ENCODE results near the gene LCE6A.

DNA sequence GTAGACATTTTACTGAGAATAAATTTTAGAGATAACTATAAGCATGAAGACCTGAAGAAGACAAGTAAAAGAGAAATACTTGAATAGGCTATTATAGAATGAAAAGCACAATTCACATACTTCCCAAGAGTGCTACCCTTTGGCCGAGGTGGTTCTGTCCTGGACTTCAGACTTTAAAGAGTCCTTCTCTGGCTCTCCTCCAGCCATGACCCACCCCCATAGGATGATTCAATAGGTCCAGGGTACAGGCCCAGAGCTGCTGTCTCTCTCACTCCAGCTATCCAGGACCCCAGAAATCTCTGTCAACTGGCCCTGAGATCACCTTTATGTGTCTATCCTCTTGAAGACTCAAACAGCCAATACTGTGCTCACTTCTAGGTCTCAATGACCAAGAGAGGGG lies 34.2 kb downstream of the LCE6A start:
- no peak for TF ChIP-seq ZNF696 (CRISPR knock-in tag; conservative IDR thresholded peaks at IDR 0.05)
- TF ChIP-seq, protein P1, sequence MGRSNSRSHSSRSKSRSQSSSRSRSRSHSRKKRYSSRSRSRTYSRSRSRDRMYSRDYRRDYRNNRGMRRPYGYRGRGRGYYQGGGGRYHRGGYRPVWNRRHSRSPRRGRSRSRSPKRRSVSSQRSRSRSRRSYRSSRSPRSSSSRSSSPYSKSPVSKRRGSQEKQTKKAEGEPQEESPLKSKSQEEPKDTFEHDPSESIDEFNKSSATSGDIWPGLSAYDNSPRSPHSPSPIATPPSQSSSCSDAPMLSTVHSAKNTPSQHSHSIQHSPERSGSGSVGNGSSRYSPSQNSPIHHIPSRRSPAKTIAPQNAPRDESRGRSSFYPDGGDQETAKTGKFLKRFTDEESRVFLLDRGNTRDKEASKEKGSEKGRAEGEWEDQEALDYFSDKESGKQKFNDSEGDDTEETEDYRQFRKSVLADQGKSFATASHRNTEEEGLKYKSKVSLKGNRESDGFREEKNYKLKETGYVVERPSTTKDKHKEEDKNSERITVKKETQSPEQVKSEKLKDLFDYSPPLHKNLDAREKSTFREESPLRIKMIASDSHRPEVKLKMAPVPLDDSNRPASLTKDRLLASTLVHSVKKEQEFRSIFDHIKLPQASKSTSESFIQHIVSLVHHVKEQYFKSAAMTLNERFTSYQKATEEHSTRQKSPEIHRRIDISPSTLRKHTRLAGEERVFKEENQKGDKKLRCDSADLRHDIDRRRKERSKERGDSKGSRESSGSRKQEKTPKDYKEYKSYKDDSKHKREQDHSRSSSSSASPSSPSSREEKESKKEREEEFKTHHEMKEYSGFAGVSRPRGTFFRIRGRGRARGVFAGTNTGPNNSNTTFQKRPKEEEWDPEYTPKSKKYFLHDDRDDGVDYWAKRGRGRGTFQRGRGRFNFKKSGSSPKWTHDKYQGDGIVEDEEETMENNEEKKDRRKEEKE (IDR thresholded peaks at IDR 0.05; ENCODE audit: borderline replicate concordance in 1 of 2, control insufficient read depth in 1 of 2, low read depth in 2 of 2, low read length in 1 of 2): no peak
- TF ChIP-seq, protein P2, sequence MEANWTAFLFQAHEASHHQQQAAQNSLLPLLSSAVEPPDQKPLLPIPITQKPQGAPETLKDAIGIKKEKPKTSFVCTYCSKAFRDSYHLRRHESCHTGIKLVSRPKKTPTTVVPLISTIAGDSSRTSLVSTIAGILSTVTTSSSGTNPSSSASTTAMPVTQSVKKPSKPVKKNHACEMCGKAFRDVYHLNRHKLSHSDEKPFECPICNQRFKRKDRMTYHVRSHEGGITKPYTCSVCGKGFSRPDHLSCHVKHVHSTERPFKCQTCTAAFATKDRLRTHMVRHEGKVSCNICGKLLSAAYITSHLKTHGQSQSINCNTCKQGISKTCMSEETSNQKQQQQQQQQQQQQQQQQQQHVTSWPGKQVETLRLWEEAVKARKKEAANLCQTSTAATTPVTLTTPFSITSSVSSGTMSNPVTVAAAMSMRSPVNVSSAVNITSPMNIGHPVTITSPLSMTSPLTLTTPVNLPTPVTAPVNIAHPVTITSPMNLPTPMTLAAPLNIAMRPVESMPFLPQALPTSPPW (CRISPR knock-in tag; IDR thresholded peaks at IDR 0.05): no peak
- no peak for TF ChIP-seq RBM22 (IDR thresholded peaks at IDR 0.05; ENCODE audit: low read depth, low read length, poor library complexity, severe bottlenecking)
